KMS-11 (cell line): Measurements from ENCODE around the gene TUBA8.

ENCODE experiments used
- H2AFZ ChIP-seq: fragments of 200-600 bp; sonication (generic); 2 replicates; pipeline ENCODE4 v1.6.1; 2016; ENCODE audit warnings: antibody characterized with exemption, mixed run types, low read depth
- H3K27ac ChIP-seq: fragments of 200-600 bp; sonication (generic); 2 replicates; pipeline ENCODE4 v1.6.1; 2016; ENCODE audit warnings: mild to moderate bottlenecking, mixed run types
- H3K27me3 ChIP-seq: fragments of 200-600 bp; sonication (generic); 2 replicates; pipeline ENCODE4 v1.6.1; 2017; ENCODE audit warnings: mild to moderate bottlenecking, low read depth, mixed run types, moderate library complexity; ENCODE audit not compliant: insufficient read depth
- H3K36me3 ChIP-seq: fragments of 200-600 bp; sonication (generic); 2 replicates; pipeline ENCODE4 v1.6.1; 2017; ENCODE audit warnings: mild to moderate bottlenecking, mixed run types; ENCODE audit not compliant: insufficient read depth
- H3K4me1 ChIP-seq: fragments of 200-600 bp; sonication (generic); 2 replicates; pipeline ENCODE4 v1.6.1; 2016; ENCODE audit warnings: mild to moderate bottlenecking, low read depth, mixed run types; ENCODE audit not compliant: poor library complexity, severe bottlenecking
- H3K4me2 ChIP-seq: fragments of 200-600 bp; sonication (generic); 2 replicates; pipeline ENCODE4 v1.7.0; 2016; ENCODE audit warnings: mild to moderate bottlenecking, mixed run types
- H3K4me3 ChIP-seq: fragments of 200-600 bp; sonication (generic); IDR thresholded peaks from 2 replicates; pipeline ENCODE4 v1.6.1; 2017; ENCODE audit warnings: low read depth, low read length, mixed read lengths; ENCODE audit not compliant: insufficient read depth
- H3K79me2 ChIP-seq: fragments of 200-600 bp; sonication (generic); 2 replicates; pipeline ENCODE4 v1.6.1; 2016; ENCODE audit warnings: low read depth, mixed run types; ENCODE audit not compliant: insufficient read depth
- H3K9ac ChIP-seq: fragments of 200-600 bp; sonication (generic); 2 replicates; pipeline ENCODE4 v1.6.1; 2016; ENCODE audit warnings: mild to moderate bottlenecking, mixed run types
- H4K20me1 ChIP-seq: fragments of 200-600 bp; sonication (generic); 2 replicates; pipeline ENCODE4 v1.6.1; 2016; ENCODE audit warnings: mild to moderate bottlenecking, mixed run types; ENCODE audit not compliant: insufficient read depth
- CTCF ChIP-seq: fragments of 200-600 bp; sonication (generic); conservative IDR thresholded peaks from 2 replicates; pipeline ENCODE4 v1.6.1; 2017; ENCODE audit warnings: low read depth, mild to moderate bottlenecking, antibody characterized with exemption, low read length, moderate library complexity, mixed read lengths

TUBA8 gene

GRCh38 chr22:18065256-18065655 is 45.4 kb upstream of the TUBA8 start:
- no peaks in the 10 kb centered on the region for H3K27me3 ChIP-seq
- H3K9ac ChIP-seq, result no peak overlapping the region
- no peak overlapping the region for H3K27ac ChIP-seq
- H2AFZ ChIP-seq, result no peak overlapping the region; the same call in 1 of the 2 replicates
- TF ChIP-seq CTCF, result no peak
- no peaks in the 10 kb centered on the region for H3K79me2 ChIP-seq
- H3K4me2 ChIP-seq, result no peak overlapping the region; the same call in 1 of the 2 replicates
- no peaks in the 10 kb centered on the region for H4K20me1 ChIP-seq
- peaks cover 37% of the 10 kb centered on the region for H3K4me1 ChIP-seq
- no peak overlapping the region for H3K4me3 ChIP-seq
- H3K36me3 ChIP-seq, result no peaks in the 10 kb centered on the region

- H2AFZ ChIP-seq, result peak overlapping the region; percentile 47; the same call in 1 of the 2 replicates
- H3K27ac ChIP-seq, result peak overlapping the region; percentile 33
- H3K4me1 ChIP-seq, result peaks cover 26% of the 10 kb centered on the region
- H3K36me3 ChIP-seq, result no peaks in the 10 kb centered on the region
- H3K79me2 ChIP-seq, result no peaks in the 10 kb centered on the region
- H3K9ac ChIP-seq, result no peak overlapping the region
- no peaks in the 10 kb centered on the region for H3K27me3 ChIP-seq
- H3K4me3 ChIP-seq, result no peak overlapping the region
- no peaks in the 10 kb centered on the region for H4K20me1 ChIP-seq
- H3K4me2 ChIP-seq, result peak overlapping the region; percentile 29; the same call in 1 of the 2 replicates
- no peak for TF ChIP-seq CTCF
These were observed 44.3 kb upstream of the TUBA8 start for GRCh38 chr22:18066181-18066859.

GRCh38 chr22:18067121-18067520 is 43.5 kb upstream of the TUBA8 start:
- Histone ChIP-seq H3K4me2 (peak overlapping the region; percentile 29; the same call in 1 of the 2 replicates), H2AFZ (no peak overlapping the region), H4K20me1 (no peaks in the 10 kb centered on the region), H3K27me3 (no peaks in the 10 kb centered on the region), H3K4me3 (no peak overlapping the region), H3K27ac (peak overlapping the region; percentile 33; the same call in 1 of the 2 replicates), H3K4me1 (peaks cover 25% of the 10 kb centered on the region), H3K79me2 (no peaks in the 10 kb centered on the region), H3K36me3 (no peaks in the 10 kb centered on the region), H3K9ac (no peak overlapping the region)
- TF ChIP-seq CTCF, result no peak

GRCh38 chr22:18067548-18068341 is 42.9 kb upstream of the TUBA8 start:
- H3K4me3 ChIP-seq, result no peak overlapping the region
- H3K36me3 ChIP-seq, result no peaks in the 10 kb centered on the region
- H3K27me3 ChIP-seq, result no peaks in the 10 kb centered on the region
- no peak overlapping the region for H3K4me2 ChIP-seq
- no peak overlapping the region for H3K27ac ChIP-seq
- TF ChIP-seq CTCF, result no peak
- peaks cover 25% of the 10 kb centered on the region for H3K4me1 ChIP-seq
- no peaks in the 10 kb centered on the region for H3K79me2 ChIP-seq
- H3K9ac ChIP-seq, result no peak overlapping the region
- no peaks in the 10 kb centered on the region for H4K20me1 ChIP-seq
- H2AFZ ChIP-seq, result no peak overlapping the region
